WTC11 (cell line): Measurements from ENCODE around the gene WRAP73. TPM values are rescaled to one million over a fixed set of nuclear protein-coding genes. Genes with fewer than 3 reads are reported as not detected.

Experiments
- ATAC-seq: fragments of 200-7000 bp; cut with Tn5 transposase; 2 replicates; pipeline ENCODE4 v1.10.0; 2021; ENCODE audit warnings: mild to moderate bottlenecking, moderate library complexity
- CTCF ChIA-PET: fragments of 300-600 bp; sonication (Branson Sonifier 250); formaldehyde crosslinking; loops from one replicate; lab custom pipeline; 2021; ENCODE audit warnings: antibody characterized with exemption; lab: Charles Lee
- POLR2A ChIA-PET: fragments of 350-600 bp; sonication (Branson Sonifier 250); formaldehyde crosslinking; loops from one replicate; lab custom pipeline; 2021; ENCODE audit warnings: antibody characterized with exemption; lab: Charles Lee
- DNase-seq: peaks from one replicate; pipeline ENCODE4 v3.0.0; 2021; ENCODE audit warnings: low spot score
- H3K27ac Mint-ChIP-seq: 2 replicates; pipeline ENCODE4 v1.8.0; 2021; ENCODE audit warnings: mixed read lengths
- H3K27me3 Mint-ChIP-seq: 2 replicates; pipeline ENCODE4 v1.8.0; 2021; ENCODE audit warnings: low read depth, mild to moderate bottlenecking, moderate library complexity, mixed read lengths
- H3K36me3 Mint-ChIP-seq: 2 replicates; pipeline ENCODE4 v1.8.0; 2021; ENCODE audit warnings: mixed read lengths
- H3K4me1 Mint-ChIP-seq: 2 replicates; pipeline ENCODE4 v1.8.0; 2022; ENCODE audit warnings: mixed read lengths
- H3K4me3 Mint-ChIP-seq: 2 replicates; pipeline ENCODE4 v1.8.0; 2021; ENCODE audit warnings: mild to moderate bottlenecking, moderate library complexity, mixed read lengths
- H3K9me3 Mint-ChIP-seq: 2 replicates; pipeline ENCODE4 v1.8.0; 2021; ENCODE audit warnings: mixed read lengths
- AFF4 ChIP-seq: sonication (generic); formaldehyde crosslinking; IDR thresholded peaks from 2 replicates; pipeline ENCODE4 v1.8.1; 2023; ENCODE audit warnings: mild to moderate bottlenecking, missing genetic modification reagents, borderline replicate concordance
- AR ChIP-seq: fragments of 250-450 bp; sonication (Bioruptor Pico); IDR thresholded peaks from 2 replicates; pipeline ENCODE4 v1.9.0; 2021; ENCODE audit warnings: mild to moderate bottlenecking
- CBFB ChIP-seq: sonication (generic); formaldehyde crosslinking; IDR thresholded peaks from 2 replicates; pipeline ENCODE4 v1.8.1; 2022; ENCODE audit warnings: mild to moderate bottlenecking, low read depth, missing genetic modification reagents
- CREB1 ChIP-seq: sonication (generic); formaldehyde crosslinking; IDR thresholded peaks from 2 replicates; pipeline ENCODE4 v1.8.0; 2023; ENCODE audit warnings: mild to moderate bottlenecking, missing genetic modification reagents
- ESRRA ChIP-seq: sonication (generic); formaldehyde crosslinking; IDR thresholded peaks from 2 replicates; pipeline ENCODE4 v1.8.1; 2022; ENCODE audit warnings: mild to moderate bottlenecking, missing genetic modification reagents, borderline replicate concordance
- FOXK1 ChIP-seq: sonication (generic); formaldehyde crosslinking; IDR thresholded peaks from 2 replicates; pipeline ENCODE4 v1.8.0; 2022; ENCODE audit warnings: mild to moderate bottlenecking, moderate library complexity, missing genetic modification reagents
- GRHL2 ChIP-seq: fragments of 250-450 bp; sonication (Bioruptor Pico); IDR thresholded peaks from 2 replicates; pipeline ENCODE4 v1.8.0; 2022; ENCODE audit warnings: mild to moderate bottlenecking, moderate library complexity; ENCODE audit not compliant: insufficient replicate concordance, severe bottlenecking
- JUN ChIP-seq: sonication (generic); formaldehyde crosslinking; IDR thresholded peaks from 2 replicates; pipeline ENCODE4 v1.8.0; 2023; ENCODE audit warnings: mild to moderate bottlenecking, missing genetic modification reagents
- MXD4 ChIP-seq: fragments of 250-450 bp; sonication (Bioruptor Pico); IDR thresholded peaks from 2 replicates; pipeline ENCODE4 v1.8.0; 2021; ENCODE audit warnings: mild to moderate bottlenecking, moderate library complexity, borderline replicate concordance
- NFE2L1 ChIP-seq: sonication (generic); formaldehyde crosslinking; IDR thresholded peaks from 2 replicates; pipeline ENCODE4 v1.8.1; 2023; ENCODE audit warnings: missing genetic modification reagents
- RORB ChIP-seq: fragments of 250-450 bp; sonication (Bioruptor Pico); IDR thresholded peaks from 2 replicates; pipeline ENCODE4 v1.9.0; 2021; ENCODE audit warnings: mild to moderate bottlenecking
- SOX15 ChIP-seq: fragments of 250-450 bp; sonication (Bioruptor Pico); IDR thresholded peaks from 2 replicates; pipeline ENCODE4 v1.9.0; 2021; ENCODE audit warnings: mild to moderate bottlenecking
- TCF7 ChIP-seq: sonication (generic); formaldehyde crosslinking; IDR thresholded peaks from 2 replicates; pipeline ENCODE4 v1.8.0; 2022; ENCODE audit warnings: mild to moderate bottlenecking, low read depth, missing genetic modification reagents, moderate library complexity
- ZNF425 ChIP-seq: fragments of 250-450 bp; sonication (Bioruptor Pico); conservative IDR thresholded peaks from 2 replicates; pipeline ENCODE4 v1.9.0; 2021; ENCODE audit warnings: mild to moderate bottlenecking
- total RNA-seq: library from RNA; stranded (reverse); gene quantifications from 3 replicates; pipeline ENCODE4 v1.2.3, GENCODE V29; 2021
- TF ChIP-seq, protein P1 (sequence below): sonication (generic); formaldehyde crosslinking; IDR thresholded peaks from 2 replicates; pipeline ENCODE4 v1.8.1; 2022; ENCODE audit warnings: missing genetic modification reagents, borderline replicate concordance
- TF ChIP-seq, protein P2 (sequence below): sonication (generic); formaldehyde crosslinking; IDR thresholded peaks from 2 replicates; pipeline ENCODE4 v1.8.0; 2023; ENCODE audit warnings: missing genetic modification reagents, mild to moderate bottlenecking, borderline replicate concordance
- TF ChIP-seq, protein P3 (sequence below): sonication (generic); formaldehyde crosslinking; IDR thresholded peaks from 2 replicates; pipeline ENCODE4 v1.8.1; 2022; ENCODE audit warnings: low read depth, missing genetic modification reagents, borderline replicate concordance

Gene WRAP73
- total RNA-seq, 1 experiment from 2014 or later: 39.2 TPM

DNA sequence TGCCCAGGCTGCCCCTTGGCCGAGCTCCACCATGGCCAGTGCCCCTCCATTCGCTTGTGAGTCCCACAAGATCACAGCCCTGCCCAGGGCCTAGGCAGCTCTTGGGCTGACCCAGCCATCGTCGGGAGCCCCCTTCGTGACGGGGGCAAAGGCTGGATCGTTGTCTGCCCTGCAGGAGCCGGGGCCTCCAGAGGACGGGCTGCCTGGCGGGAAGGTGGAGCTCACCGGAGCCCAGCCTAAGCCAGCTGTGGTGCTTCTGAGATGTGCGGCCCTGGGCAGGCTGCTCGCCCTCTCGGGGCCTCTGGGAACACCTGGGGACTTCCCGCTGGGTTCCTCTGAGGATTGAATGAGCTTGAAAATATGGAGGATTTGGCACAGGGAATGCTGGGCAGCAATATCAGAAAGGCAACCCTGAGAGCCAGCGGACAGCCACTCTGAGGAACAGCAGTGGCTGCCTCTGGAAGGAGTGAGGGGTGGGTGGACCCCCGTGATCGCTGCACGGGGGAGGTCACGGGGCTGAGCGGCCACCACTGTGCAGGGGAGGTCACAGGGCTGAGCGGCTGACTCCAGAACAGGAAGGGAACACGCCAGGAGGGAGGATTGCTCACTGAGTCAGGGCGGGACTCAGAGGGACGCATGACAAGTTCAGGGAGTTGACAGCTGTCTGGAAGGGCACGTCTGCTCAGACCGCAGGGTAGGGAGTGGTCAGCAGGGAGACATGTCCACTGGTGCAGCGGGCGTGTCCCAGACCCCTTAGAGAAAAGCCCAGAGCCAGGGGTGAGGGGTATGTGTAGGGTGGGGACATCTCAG, 21.7 kb upstream of the WRAP73 start:
- Mint-ChIP-seq H3K27me3 (no peaks in the 10 kb centered on the region; the same call in 1 of the 2 replicates), H3K4me3 (no peak overlapping the region), H3K36me3 (no peaks in the 10 kb centered on the region), H3K4me1 (peaks cover 33% of the 10 kb centered on the region), H3K9me3 (no peaks in the 10 kb centered on the region), H3K27ac (no peak overlapping the region)
- DNase-seq (peak; percentile 15), ATAC-seq (no peak)
- TF ChIP-seq NFE2L1 (CRISPR knock-in tag) (no peak), GRHL2 (no peak), AFF4 (CRISPR knock-in tag) (no peak), TCF7 (CRISPR knock-in tag) (no peak), SOX15 (CRISPR knock-in tag) (no peak), FOXK1 (CRISPR knock-in tag) (no peak), RORB (CRISPR knock-in tag) (no peak), CBFB (CRISPR knock-in tag) (no peak), CREB1 (no peak), MXD4 (CRISPR knock-in tag) (no peak), JUN (CRISPR knock-in tag) (no peak)
- TF ChIP-seq, protein P1, sequence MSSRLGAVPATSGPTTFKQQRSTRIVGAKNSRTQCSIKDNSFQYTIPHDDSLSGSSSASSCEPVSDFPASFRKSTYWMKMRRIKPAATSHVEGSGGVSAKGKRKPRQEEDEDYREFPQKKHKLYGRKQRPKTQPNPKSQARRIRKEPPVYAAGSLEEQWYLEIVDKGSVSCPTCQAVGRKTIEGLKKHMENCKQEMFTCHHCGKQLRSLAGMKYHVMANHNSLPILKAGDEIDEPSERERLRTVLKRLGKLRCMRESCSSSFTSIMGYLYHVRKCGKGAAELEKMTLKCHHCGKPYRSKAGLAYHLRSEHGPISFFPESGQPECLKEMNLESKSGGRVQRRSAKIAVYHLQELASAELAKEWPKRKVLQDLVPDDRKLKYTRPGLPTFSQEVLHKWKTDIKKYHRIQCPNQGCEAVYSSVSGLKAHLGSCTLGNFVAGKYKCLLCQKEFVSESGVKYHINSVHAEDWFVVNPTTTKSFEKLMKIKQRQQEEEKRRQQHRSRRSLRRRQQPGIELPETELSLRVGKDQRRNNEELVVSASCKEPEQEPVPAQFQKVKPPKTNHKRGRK: no peak
- TF ChIP-seq, protein P2, sequence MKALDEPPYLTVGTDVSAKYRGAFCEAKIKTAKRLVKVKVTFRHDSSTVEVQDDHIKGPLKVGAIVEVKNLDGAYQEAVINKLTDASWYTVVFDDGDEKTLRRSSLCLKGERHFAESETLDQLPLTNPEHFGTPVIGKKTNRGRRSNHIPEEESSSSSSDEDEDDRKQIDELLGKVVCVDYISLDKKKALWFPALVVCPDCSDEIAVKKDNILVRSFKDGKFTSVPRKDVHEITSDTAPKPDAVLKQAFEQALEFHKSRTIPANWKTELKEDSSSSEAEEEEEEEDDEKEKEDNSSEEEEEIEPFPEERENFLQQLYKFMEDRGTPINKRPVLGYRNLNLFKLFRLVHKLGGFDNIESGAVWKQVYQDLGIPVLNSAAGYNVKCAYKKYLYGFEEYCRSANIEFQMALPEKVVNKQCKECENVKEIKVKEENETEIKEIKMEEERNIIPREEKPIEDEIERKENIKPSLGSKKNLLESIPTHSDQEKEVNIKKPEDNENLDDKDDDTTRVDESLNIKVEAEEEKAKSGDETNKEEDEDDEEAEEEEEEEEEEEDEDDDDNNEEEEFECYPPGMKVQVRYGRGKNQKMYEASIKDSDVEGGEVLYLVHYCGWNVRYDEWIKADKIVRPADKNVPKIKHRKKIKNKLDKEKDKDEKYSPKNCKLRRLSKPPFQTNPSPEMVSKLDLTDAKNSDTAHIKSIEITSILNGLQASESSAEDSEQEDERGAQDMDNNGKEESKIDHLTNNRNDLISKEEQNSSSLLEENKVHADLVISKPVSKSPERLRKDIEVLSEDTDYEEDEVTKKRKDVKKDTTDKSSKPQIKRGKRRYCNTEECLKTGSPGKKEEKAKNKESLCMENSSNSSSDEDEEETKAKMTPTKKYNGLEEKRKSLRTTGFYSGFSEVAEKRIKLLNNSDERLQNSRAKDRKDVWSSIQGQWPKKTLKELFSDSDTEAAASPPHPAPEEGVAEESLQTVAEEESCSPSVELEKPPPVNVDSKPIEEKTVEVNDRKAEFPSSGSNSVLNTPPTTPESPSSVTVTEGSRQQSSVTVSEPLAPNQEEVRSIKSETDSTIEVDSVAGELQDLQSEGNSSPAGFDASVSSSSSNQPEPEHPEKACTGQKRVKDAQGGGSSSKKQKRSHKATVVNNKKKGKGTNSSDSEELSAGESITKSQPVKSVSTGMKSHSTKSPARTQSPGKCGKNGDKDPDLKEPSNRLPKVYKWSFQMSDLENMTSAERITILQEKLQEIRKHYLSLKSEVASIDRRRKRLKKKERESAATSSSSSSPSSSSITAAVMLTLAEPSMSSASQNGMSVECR (CRISPR knock-in tag): no peak
- CTCF ChIA-PET: interaction anchor here (0.6 to 2.4 kb wide), 6 partner anchors 24 to 84 kb away, joined by 3 to 8 read pairs (median 4); no protein-coding TSS in a partner anchor
- POLR2A ChIA-PET: no interaction called here

DNA sequence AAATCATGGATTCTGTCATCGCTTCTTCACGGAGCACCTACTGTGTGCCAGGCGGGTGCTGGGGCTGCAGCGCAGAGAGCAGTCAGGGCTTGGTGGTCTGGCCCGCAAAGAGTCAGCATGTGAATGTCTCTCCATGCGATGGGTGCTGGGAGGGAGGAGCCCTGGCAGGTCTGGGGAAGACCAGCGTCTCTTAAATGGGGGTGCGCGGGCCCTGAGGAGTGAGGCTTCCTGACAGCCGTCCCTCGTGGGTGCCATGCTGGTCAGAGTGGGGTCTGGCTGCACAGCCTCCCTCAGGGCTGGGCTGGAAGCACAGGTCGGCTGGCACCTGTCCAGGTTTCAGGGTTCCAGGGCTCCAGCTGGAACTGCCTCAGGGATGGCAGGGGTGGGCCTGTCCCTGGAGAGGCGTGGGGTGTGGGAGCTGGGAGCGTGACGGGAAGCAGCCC, 20.9 kb upstream of the WRAP73 start:
- POLR2A ChIA-PET: no interaction called here
- ATAC-seq: no peak
- H3K4me3 Mint-ChIP-seq: no peak overlapping the region
- H3K9me3 Mint-ChIP-seq: no peaks in the 10 kb centered on the region
- peak; percentile 9 for DNase-seq
- H3K4me1 Mint-ChIP-seq: peaks cover 33% of the 10 kb centered on the region
- no peaks in the 10 kb centered on the region for H3K36me3 Mint-ChIP-seq
- H3K27ac Mint-ChIP-seq: no peak overlapping the region
- TF ChIP-seq, protein P3, sequence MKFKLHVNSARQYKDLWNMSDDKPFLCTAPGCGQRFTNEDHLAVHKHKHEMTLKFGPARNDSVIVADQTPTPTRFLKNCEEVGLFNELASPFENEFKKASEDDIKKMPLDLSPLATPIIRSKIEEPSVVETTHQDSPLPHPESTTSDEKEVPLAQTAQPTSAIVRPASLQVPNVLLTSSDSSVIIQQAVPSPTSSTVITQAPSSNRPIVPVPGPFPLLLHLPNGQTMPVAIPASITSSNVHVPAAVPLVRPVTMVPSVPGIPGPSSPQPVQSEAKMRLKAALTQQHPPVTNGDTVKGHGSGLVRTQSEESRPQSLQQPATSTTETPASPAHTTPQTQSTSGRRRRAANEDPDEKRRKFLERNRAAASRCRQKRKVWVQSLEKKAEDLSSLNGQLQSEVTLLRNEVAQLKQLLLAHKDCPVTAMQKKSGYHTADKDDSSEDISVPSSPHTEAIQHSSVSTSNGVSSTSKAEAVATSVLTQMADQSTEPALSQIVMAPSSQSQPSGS (CRISPR knock-in tag): no peak
- TF ChIP-seq ESRRA (CRISPR knock-in tag) (no peak), ZNF425 (CRISPR knock-in tag) (no peak), AR (no peak)
- H3K27me3 Mint-ChIP-seq: no peaks in the 10 kb centered on the region; the same call in 1 of the 2 replicates
- CTCF ChIA-PET: interaction anchor here (0.6 to 2.4 kb wide), 5 partner anchors 25 to 84 kb away, joined by 3 to 8 read pairs (median 4); no protein-coding TSS in a partner anchor
